CD4-positive, alpha-beta T cell (primary cell): Measurements from ENCODE around the gene AFF3. TPM values are rescaled to one million over a fixed set of nuclear protein-coding genes. Genes with fewer than 3 reads are reported as not detected.

Source experiments
- ATAC-seq: fragments of 200-7000 bp; cut with Tn5 transposase; one replicate; pipeline ENCODE4 v1.10.0; 2022; ENCODE audit warnings: mild to moderate bottlenecking; ENCODE audit not compliant: poor library complexity
- CTCF ChIA-PET: fragments of 350-600 bp; sonication (Branson Sonifier 250); formaldehyde crosslinking; loops from one replicate; lab custom pipeline; 2021; ENCODE audit warnings: antibody characterized with exemption, inconsistent platforms; lab: Charles Lee
- POLR2A ChIA-PET: fragments of 350-600 bp; sonication (Branson Sonifier 250); formaldehyde crosslinking; loops from one replicate; lab custom pipeline; 2021; ENCODE audit warnings: antibody characterized with exemption, inconsistent platforms; lab: Charles Lee
- DNase-seq, 14 experiments: peaks; one replicate each; pipeline ENCODE4 v3.0.0-alpha.2; 2013 to 2020; ENCODE audit warnings: mixed read lengths in 2 of 14
- H3K27ac ChIP-seq, 2 donors: one replicate each; pipeline versions ENCODE4 v1.5.1 to v1.7.0; 2013; ENCODE audit warnings: low read length in 2 of 2, low read depth in 1 of 2, mild to moderate bottlenecking in 1 of 2
- H3K27me3 ChIP-seq, 2 experiments: 1 replicate in 1 of 2; 2 replicates in 1 of 2; pipeline versions ENCODE4 v1.6.1 to v1.7.0; 2013; ENCODE audit warnings: low read length in 2 of 2, control low read depth in 1 of 2, mild to moderate bottlenecking in 1 of 2, moderate library complexity in 1 of 2; ENCODE audit not compliant: insufficient read depth in 2 of 2, control insufficient read depth in 1 of 2
- H3K36me3 ChIP-seq: one replicate; pipeline ENCODE4 v1.6.1; 2013; ENCODE audit warnings: low read length, control low read depth; ENCODE audit not compliant: insufficient read depth
- H3K4me1 ChIP-seq: one replicate; pipeline ENCODE4 v1.6.1; 2013; ENCODE audit warnings: low read length, control low read depth; ENCODE audit not compliant: insufficient read depth
- H3K4me3 ChIP-seq: one replicate; pipeline ENCODE4 v1.5.1; 2013; ENCODE audit warnings: mild to moderate bottlenecking, low read length, moderate library complexity
- H3K9me3 ChIP-seq, 2 experiments: 1 replicate in 1 of 2; 2 replicates in 1 of 2; pipeline versions ENCODE4 v1.6.1 to v1.7.0; 2013; ENCODE audit warnings: low read length in 2 of 2, mild to moderate bottlenecking in 2 of 2, control low read depth in 1 of 2, moderate library complexity in 1 of 2; ENCODE audit not compliant: control insufficient read depth in 1 of 2, insufficient read depth in 1 of 2
- H3K27ac Mint-ChIP-seq: one replicate; pipeline ENCODE4 v1.8.0; 2020; ENCODE audit warnings: mixed read lengths
- H3K27me3 Mint-ChIP-seq: one replicate; pipeline ENCODE4 v1.8.0; 2021; ENCODE audit warnings: mixed read lengths
- H3K36me3 Mint-ChIP-seq: one replicate; pipeline ENCODE4 v1.8.0; 2021; ENCODE audit warnings: low read depth, mixed read lengths
- H3K4me1 Mint-ChIP-seq: one replicate; pipeline ENCODE4 v1.8.0; 2021; ENCODE audit warnings: low read depth, mixed read lengths
- H3K4me3 Mint-ChIP-seq: one replicate; pipeline ENCODE4 v1.8.0; 2020; ENCODE audit warnings: mild to moderate bottlenecking, mixed read lengths
- H3K9me3 Mint-ChIP-seq: one replicate; pipeline ENCODE4 v1.8.0; 2020; ENCODE audit warnings: mixed read lengths
- CTCF ChIP-seq: fragments of 200-600 bp; IDR thresholded peaks from one replicate; pipeline ENCODE4 v1.8.0; 2022; ENCODE audit warnings: antibody characterized with exemption, mild to moderate bottlenecking
- intact Hi-C, 2 experiments: fragments of 100-400 bp; cut with DNase I in 1 of 2; cut with micrococcal nuclease in 1 of 2; formaldehyde crosslinking; loops; one replicate each; pipeline versions ENCODE4 v1.15.1 to v1.9.0; 2023 to 2025; cut with DNase I, micrococcal nuclease
- total RNA-seq, 174 experiments: library from RNA in 2 of 174; stranded (reverse) in 2 of 174; gene quantifications; one replicate each; pipeline ENCODE4 v1.2.3 and lab custom pipeline; 2021 to 2026

The AFF3 gene
- total RNA-seq, 2 experiments from 2014 or later, result 15.4 to 15.7 TPM

DNA sequence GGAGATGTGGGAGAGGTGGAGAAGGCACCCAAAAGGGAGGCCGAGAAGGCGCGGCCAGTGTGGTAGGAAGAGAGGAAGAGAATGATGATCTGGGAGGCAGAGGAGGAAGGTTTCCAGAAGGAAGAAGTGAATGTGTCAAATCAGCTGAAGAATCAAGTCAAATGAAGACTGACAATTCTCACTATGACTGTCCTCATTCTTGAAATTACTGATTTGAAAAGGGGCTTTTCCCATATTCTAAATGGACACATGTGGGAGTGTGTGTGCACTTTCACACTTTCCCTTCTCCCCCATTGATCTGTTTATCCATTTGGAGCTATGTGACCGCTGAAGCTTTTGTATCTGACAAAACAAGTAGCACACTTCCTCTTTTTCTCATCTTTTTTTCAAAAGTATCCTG lies 6.1 kb downstream of the AFF3 start:
- no peak for TF ChIP-seq CTCF
- Mint-ChIP-seq H3K27me3 (no peaks in the 10 kb centered on the region), H3K27ac (no peak overlapping the region), H3K4me3 (no peak overlapping the region), H3K4me1 (peaks cover 42% of the 10 kb centered on the region), H3K9me3 (no peaks in the 10 kb centered on the region), H3K36me3 (no peaks in the 10 kb centered on the region)
- ChIA-PET POLR2A (no interaction called here), CTCF (no interaction called here)
- Histone ChIP-seq H3K4me3 (no peak overlapping the region), H3K36me3 (no peaks in the 10 kb centered on the region), H3K4me1 (peaks cover 11% of the 10 kb centered on the region), H3K27ac (no peak overlapping the region), H3K27me3 (no peaks in the 10 kb centered on the region), H3K9me3 (no peaks in the 10 kb centered on the region)
- ATAC-seq (no peak), DNase-seq (no peak)
- intact Hi-C loops, result no loop called here

DNA sequence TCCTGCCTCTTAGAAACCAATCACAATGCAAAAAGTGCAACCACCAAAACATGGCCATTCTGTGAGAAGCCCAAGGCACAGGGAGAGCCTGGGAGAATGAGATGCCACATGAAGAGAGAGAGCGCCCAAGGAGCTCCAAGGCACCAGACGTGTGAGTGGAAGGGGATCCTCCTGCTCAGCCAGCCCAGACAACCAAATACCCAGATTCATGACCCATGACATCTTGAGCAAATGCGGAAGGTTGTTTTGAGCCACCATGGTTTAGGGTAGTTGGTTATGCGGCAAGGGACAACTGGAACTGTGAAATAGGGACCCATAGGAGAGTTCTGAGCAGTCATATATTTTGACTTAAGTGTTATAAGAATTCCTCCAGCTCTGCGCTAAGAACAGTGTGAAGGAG lies 7.0 kb downstream of the AFF3 start:
- Histone ChIP-seq H3K27me3 (no peaks in the 10 kb centered on the region), H3K36me3 (no peaks in the 10 kb centered on the region), H3K4me3 (no peak overlapping the region), H3K27ac (no peak overlapping the region), H3K9me3 (no peaks in the 10 kb centered on the region), H3K4me1 (peaks cover 11% of the 10 kb centered on the region)
- intact Hi-C loops, result no loop called here
- POLR2A ChIA-PET, result no interaction called here
- Mint-ChIP-seq H3K27me3 (no peaks in the 10 kb centered on the region), H3K4me1 (peaks cover 33% of the 10 kb centered on the region), H3K27ac (no peak overlapping the region), H3K9me3 (no peaks in the 10 kb centered on the region), H3K4me3 (no peak overlapping the region), H3K36me3 (no peaks in the 10 kb centered on the region)
- TF ChIP-seq CTCF, result no peak
- DNase-seq (no peak), ATAC-seq (no peak)
- CTCF ChIA-PET, result no interaction called here

GRCh38 chr2:100130595-100131391 lies 11.6 kb downstream of the AFF3 start:
- DNase-seq (no peak), ATAC-seq (no peak)
- intact Hi-C loops, result no loop called here
- no peak overlapping the region for H3K27ac Mint-ChIP-seq
- Histone ChIP-seq H3K27ac (no peak overlapping the region), H3K9me3 (no peaks in the 10 kb centered on the region), H3K27me3 (no peaks in the 10 kb centered on the region), H3K4me1 (no peaks in the 10 kb centered on the region), H3K36me3 (no peaks in the 10 kb centered on the region), H3K4me3 (no peak overlapping the region)
- POLR2A ChIA-PET, result no interaction called here
- H3K4me1 Mint-ChIP-seq, result no peaks in the 10 kb centered on the region
- no peak for TF ChIP-seq CTCF
- no peaks in the 10 kb centered on the region for H3K9me3 Mint-ChIP-seq
- H3K27me3 Mint-ChIP-seq, result no peaks in the 10 kb centered on the region
- no peak overlapping the region for H3K4me3 Mint-ChIP-seq
- CTCF ChIA-PET, result no interaction called here
- H3K36me3 Mint-ChIP-seq, result peaks cover 26% of the 10 kb centered on the region
